HCT116 (cell line): ENCODE results near the gene UPP1. TPM values are rescaled to one million over a fixed set of nuclear protein-coding genes. Genes with fewer than 3 reads are reported as not detected.

Source experiments
- ATAC-seq: fragments of 200-7000 bp; cut with Tn5 transposase; 2 replicates; pipeline ENCODE4 v1.9.1; 2020; ENCODE audit warnings: mild to moderate bottlenecking, moderate library complexity
- BruUV-seq: library from RNA; stranded (reverse); fragments of 400-500 nt; replicated peaks from 2 replicates; lab custom pipeline; 2021; lab: Mats Ljungman, UMichigan
- CTCF ChIA-PET: fragments of 300-600 bp; sonication (Branson Sonifier 250); formaldehyde crosslinking; loops from one replicate; lab custom pipeline; 2021; ENCODE audit warnings: antibody characterized with exemption; lab: Charles Lee
- POLR2A ChIA-PET: fragments of 300-600, 350-600 bp; sonication (Branson Sonifier 250); formaldehyde crosslinking; loops from one replicate; lab custom pipeline; 2021; ENCODE audit warnings: antibody characterized with exemption; lab: Charles Lee
- RAD21 ChIA-PET, 2 experiments: fragments of 300-600 bp; sonication (Branson Sonifier 250); formaldehyde crosslinking; loops; one replicate each; lab custom pipeline; 2023; ENCODE audit warnings: low total read pairs in 2 of 2; ENCODE audit not compliant: uncharacterized antibody in 2 of 2, unreplicated experiment in 2 of 2, low non-redundant PET in 1 of 2; lab: Charles Lee
- DNase-seq: peaks from one replicate; pipeline ENCODE4 v3.0.0-alpha.2; 2010; ENCODE audit warnings: low read depth, low spot score
- H2AFZ ChIP-seq: fragments of 200-600 bp; shearing (Covaris generic), sonication (generic); 2 replicates; pipeline ENCODE4 v1.6.1; 2017; ENCODE audit warnings: low read depth, mixed run types, mixed read lengths, antibody characterized with exemption, low read length; ENCODE audit not compliant: poor library complexity, severe bottlenecking
- H3K27ac ChIP-seq: 2 replicates; pipeline ENCODE4 v1.5.1; 2012; ENCODE audit warnings: low read depth, low read length
- H3K27me3 ChIP-seq: fragments of 200-600 bp; sonication (generic); 2 replicates; pipeline ENCODE4 v1.6.1; 2016; ENCODE audit warnings: mixed run types, low read length, mixed read lengths; ENCODE audit not compliant: insufficient read depth
- H3K36me3 ChIP-seq, 2 experiments: fragments of 200-500 bp in 1 of 2; fragments of 200-600 bp in 1 of 2; sonication (Bioruptor generic) in 1 of 2; sonication (generic) in 1 of 2; 2 replicates each; pipeline versions ENCODE4 v1.5.1 to v1.6.1; 2014 to 2016; ENCODE audit warnings: low read length in 2 of 2, inconsistent platforms in 1 of 2, mixed read lengths in 1 of 2, mixed run types in 1 of 2; ENCODE audit not compliant: insufficient read depth in 2 of 2, control insufficient read depth in 1 of 2
- H3K4me1 ChIP-seq, 2 experiments: fragments of 200-600 bp in 1 of 2; sonication (generic) in 1 of 2; 2 replicates each; pipeline versions ENCODE4 v1.5.1 to v1.6.1; 2012 to 2017; ENCODE audit warnings: low read length in 2 of 2, inconsistent platforms in 1 of 2, mild to moderate bottlenecking in 1 of 2, mixed read lengths in 1 of 2, mixed run types in 1 of 2, moderate library complexity in 1 of 2; ENCODE audit not compliant: insufficient read depth in 2 of 2, control insufficient read depth in 1 of 2
- H3K4me2 ChIP-seq: fragments of 200-600 bp; sonication (generic); 2 replicates; pipeline ENCODE4 v1.6.1; 2017; ENCODE audit warnings: mixed run types, low read length, mixed read lengths
- H3K4me3 ChIP-seq, 2 experiments: fragments of 200-600 bp in 1 of 2; sonication (generic) in 1 of 2; replicated peaks in 1 of 2; 2 replicates each; pipeline ENCODE4 v1.5.1; 2011 to 2016; ENCODE audit warnings: low read length in 2 of 2, control low read depth in 1 of 2, low read depth in 1 of 2, mild to moderate bottlenecking in 1 of 2, mixed read lengths in 1 of 2, mixed run types in 1 of 2
- H3K79me2 ChIP-seq: fragments of 200-600 bp; sonication (generic); 2 replicates; pipeline ENCODE4 v1.6.1; 2017; ENCODE audit warnings: mild to moderate bottlenecking, mixed run types, low read length, moderate library complexity, mixed read lengths; ENCODE audit not compliant: insufficient read depth
- H3K9ac ChIP-seq: fragments of 200-600 bp; sonication (generic); 2 replicates; pipeline ENCODE4 v1.6.1; 2016; ENCODE audit warnings: low read length, mixed read lengths
- H3K9me2 ChIP-seq: fragments of 200-600 bp; sonication (generic), shearing (Covaris generic); 2 replicates; pipeline ENCODE4 v1.6.1; 2017; ENCODE audit warnings: mixed run types, mild to moderate bottlenecking, moderate library complexity; ENCODE audit not compliant: insufficient read depth
- H3K9me3 ChIP-seq, 2 experiments: fragments of 200-500 bp in 1 of 2; fragments of 200-600 bp in 1 of 2; sonication (Bioruptor generic) in 1 of 2; sonication (generic) in 1 of 2; 2 replicates each; pipeline ENCODE4 v1.6.1; 2014 to 2017; ENCODE audit warnings: low read length in 2 of 2, mixed read lengths in 2 of 2, inconsistent platforms in 1 of 2, low read depth in 1 of 2, mild to moderate bottlenecking in 1 of 2, mixed run types in 1 of 2, moderate library complexity in 1 of 2; ENCODE audit not compliant: control insufficient read depth in 1 of 2, insufficient read depth in 1 of 2
- H4K20me1 ChIP-seq: fragments of 200-600 bp; sonication (generic), shearing (Covaris generic); 2 replicates; pipeline ENCODE4 v1.6.1; 2017; ENCODE audit warnings: mixed run types, mild to moderate bottlenecking, moderate library complexity; ENCODE audit not compliant: insufficient read depth
- CBX3 ChIP-seq: IDR thresholded peaks from 2 replicates; pipeline ENCODE4 v1.6.1; 2012; ENCODE audit warnings: low read depth
- CEBPB ChIP-seq: IDR thresholded peaks from 2 replicates; pipeline ENCODE4 v1.6.1; 2012; ENCODE audit warnings: low read depth
- CTCF ChIP-seq, 3 experiments: fragments of 200-600 bp in 1 of 3; sonication (generic) in 1 of 3; IDR thresholded peaks in 2 of 3; conservative IDR thresholded peaks in 1 of 3; 2 replicates each; pipeline ENCODE4 v1.5.1; 2012 to 2017; ENCODE audit warnings: low read depth in 2 of 3, low read length in 2 of 3, antibody characterized with exemption in 1 of 3, borderline replicate concordance in 1 of 3, control low read depth in 1 of 3, mild to moderate bottlenecking in 1 of 3, mixed read lengths in 1 of 3, mixed run types in 1 of 3, moderate library complexity in 1 of 3; ENCODE audit not compliant: insufficient read depth in 1 of 3
- EGR1 ChIP-seq: IDR thresholded peaks from 2 replicates; pipeline ENCODE4 v1.6.1; 2012; ENCODE audit warnings: low read depth
- ELF1 ChIP-seq: IDR thresholded peaks from 2 replicates; pipeline ENCODE4 v1.6.1; 2012; ENCODE audit warnings: low read depth, borderline replicate concordance
- EZH2 ChIP-seq: fragments of 200-600 bp; sonication (generic); IDR thresholded peaks from 2 replicates; pipeline ENCODE4 v1.6.1; 2017; ENCODE audit warnings: antibody characterized with exemption, mixed run types
- EZH2phosphoT487 ChIP-seq: fragments of 200-600 bp; IDR thresholded peaks from 2 replicates; pipeline ENCODE4 v1.6.1; 2018; ENCODE audit warnings: antibody characterized with exemption, borderline replicate concordance
- FOSL1 ChIP-seq: IDR thresholded peaks from 2 replicates; pipeline ENCODE4 v1.6.1; 2012; ENCODE audit warnings: low read depth
- JUND ChIP-seq: IDR thresholded peaks from 2 replicates; pipeline ENCODE4 v1.6.1; 2012
- MAX ChIP-seq: IDR thresholded peaks from 2 replicates; pipeline ENCODE4 v1.6.1; 2012
- POLR2A ChIP-seq: IDR thresholded peaks from 2 replicates; pipeline ENCODE4 v1.7.0; 2011; ENCODE audit warnings: borderline replicate concordance; ENCODE audit not compliant: insufficient read depth, insufficient read length; ENCODE audit errors: extremely low read depth
- POLR2AphosphoS5 ChIP-seq: IDR thresholded peaks from 2 replicates; pipeline ENCODE4 v1.6.1; 2011; ENCODE audit warnings: mild to moderate bottlenecking, low read depth, low read length, moderate library complexity
- RAD21 ChIP-seq: IDR thresholded peaks from 2 replicates; pipeline ENCODE4 v1.6.1; 2012; ENCODE audit warnings: low read depth, mild to moderate bottlenecking
- REST ChIP-seq: IDR thresholded peaks from 2 replicates; pipeline ENCODE4 v1.6.1; 2012; ENCODE audit warnings: low read depth
- SIN3A ChIP-seq: IDR thresholded peaks from 2 replicates; pipeline ENCODE4 v1.6.1; 2012; ENCODE audit warnings: low read depth
- SP1 ChIP-seq: IDR thresholded peaks from 2 replicates; pipeline ENCODE4 v1.6.1; 2012; ENCODE audit warnings: low read depth
- SRF ChIP-seq: IDR thresholded peaks from 2 replicates; pipeline ENCODE4 v1.6.1; 2012; ENCODE audit warnings: low read depth
- YY1 ChIP-seq: IDR thresholded peaks from 2 replicates; pipeline ENCODE4 v1.6.1; 2011; ENCODE audit warnings: low read length, low read depth, moderate library complexity, mild to moderate bottlenecking; ENCODE audit not compliant: insufficient replicate concordance; ENCODE audit errors: extremely low read depth
- ZFX ChIP-seq: fragments of 450-650 bp; IDR thresholded peaks from 2 replicates; pipeline ENCODE4 v1.6.1; 2017
- ZNF274 ChIP-seq: fragments of 200-500 bp; sonication (Bioruptor generic); IDR thresholded peaks from 2 replicates; pipeline ENCODE4 v1.6.1; 2014; ENCODE audit warnings: mild to moderate bottlenecking, low read depth, low read length, inconsistent platforms
- intact Hi-C: fragments of 100-400 bp; cut with micrococcal nuclease; formaldehyde crosslinking; loops from 2 replicates; pipeline ENCODE4 v1.10.0; 2022
- total RNA-seq: library from RNA; stranded (reverse); gene quantifications from one replicate; pipeline ENCODE4 v1.2.1, GENCODE V29; 2021; ENCODE audit not compliant: unreplicated experiment

UPP1 gene
- total RNA-seq, 1 experiment from 2014 or later = 42.7 TPM

- Histone ChIP-seq H3K4me3 (no peak overlapping the region), H3K27me3 (no peaks in the 10 kb centered on the region), H3K9ac (no peak overlapping the region), H2AFZ (no peak overlapping the region), H3K4me1 (peaks cover 7% of the 10 kb centered on the region in 2 experiments; a peak in 2 of 4 replicates), H3K9me3 (no peaks in the 10 kb centered on the region), H3K79me2 (no peaks in the 10 kb centered on the region), H3K4me2 (no peak overlapping the region), H3K9me2 (no peaks in the 10 kb centered on the region), H3K27ac (no peak overlapping the region), H3K36me3 (no peaks in the 10 kb centered on the region), H4K20me1 (no peaks in the 10 kb centered on the region)
- ATAC-seq (no peak), DNase-seq (no peak)
- intact Hi-C loops = no loop called here
- ChIA-PET POLR2A (no interaction called here), CTCF (interaction anchor here (1.4 to 1.7 kb wide), 2 partner anchors 15 to 195 kb away, joined by 4 to 5 read pairs; no protein-coding TSS in a partner anchor), RAD21 (no interaction called here)
- TF ChIP-seq SIN3A = no peak
- TF ChIP-seq ZNF274 = no peak
- no peak for TF ChIP-seq FOSL1
- TF ChIP-seq EZH2phosphoT487 = no peak
- TF ChIP-seq EZH2 = no peak
- TF ChIP-seq EGR1 = no peak
- no peak for TF ChIP-seq ZFX
- no peak for TF ChIP-seq POLR2A
- no peak for TF ChIP-seq YY1
- no peak for TF ChIP-seq JUND
- no peak for TF ChIP-seq CEBPB
- TF ChIP-seq SRF = no peak
- TF ChIP-seq CTCF (IDR thresholded peaks at IDR 0.05 in 2 of 3, conservative IDR thresholded peaks at IDR 0.05 in 1 of 3; ENCODE audit: borderline replicate concordance in 1 of 3, insufficient read depth in 1 of 3, low read depth in 2 of 3, low read length in 2 of 3) = no peak
- no peak for TF ChIP-seq ELF1
- no peak for TF ChIP-seq MAX
- no peak for TF ChIP-seq CBX3
- TF ChIP-seq RAD21 = no peak
- TF ChIP-seq POLR2AphosphoS5 = no peak
- no peak for TF ChIP-seq SP1
- no peak for TF ChIP-seq REST
- no TSS peak for BruUV-seq
These were observed 51.1 kb downstream of the UPP1 start for GRCh38 chr7:48140001-48140681.
